Caki2 (cell line): ENCODE measurements around the gene ZNF423. TPM values are rescaled to one million over a fixed set of nuclear protein-coding genes. Genes with fewer than 3 reads are reported as not detected.

Experiments used
- DNase-seq: peaks from one replicate; pipeline ENCODE4 v3.0.0-alpha.2; 2015; ENCODE audit warnings: low read depth
- in situ Hi-C: cut with HindIII; loops from 2 replicates; pipeline ENCODE4 v1.10.0; 2016; ENCODE audit warnings: low sequenced_read_pairs, low pct_unique_long_range_greater_than_20kb, mixed read lengths
- total RNA-seq: library from RNA; depleted of rRNA; stranded (reverse); fragments of >200 nt; shearing (Covaris generic); gene quantifications from 2 replicates; pipeline ENCODE4 v1.2.3, GENCODE V29; 2014; ENCODE audit warnings: low replicate concordance

ZNF423 gene
- total RNA-seq, 1 experiment from 2014 or later, result 0.24 TPM

- DNase-seq, result no peak
- in situ Hi-C loops, result no loop called here
Observed at GRCh38 chr16:49724774-49725173, 131.1 kb downstream of the ZNF423 start.

- DNase-seq, result no peak
- in situ Hi-C loops, result no loop called here
Observed at GRCh38 chr16:49723310-49723709, 132.6 kb downstream of the ZNF423 start.

GRCh38 chr16:49720225-49720624 lies 135.7 kb downstream of the ZNF423 start:
- in situ Hi-C loops, result no loop called here
- DNase-seq, result no peak

GRCh38 chr16:49717689-49718088 lies 138.2 kb downstream of the ZNF423 start:
- no peak for DNase-seq
- in situ Hi-C loops, result no loop called here

- in situ Hi-C loops, result no loop called here
- DNase-seq, result no peak
Observed at GRCh38 chr16:49716339-49716934, 139.5 kb downstream of the ZNF423 start.

- in situ Hi-C loops, result no loop called here
- no peak for DNase-seq
Observed at GRCh38 chr16:49713770-49714169, 142.1 kb downstream of the ZNF423 start.

- in situ Hi-C loops, result no loop called here
- no peak for DNase-seq
Observed at GRCh38 chr16:49712542-49712941, 143.4 kb downstream of the ZNF423 start.

- in situ Hi-C loops, result no loop called here
- DNase-seq, result no peak
Observed at GRCh38 chr16:49712106-49712505, 143.8 kb downstream of the ZNF423 start.

- in situ Hi-C loops, result no loop called here
- no peak for DNase-seq
Observed at GRCh38 chr16:49709057-49709456, 146.9 kb downstream of the ZNF423 start.

- in situ Hi-C loops, result no loop called here
Observed at GRCh38 chr16:49708491-49708890, 147.4 kb downstream of the ZNF423 start.

GRCh38 chr16:49706620-49707355 lies 149.1 kb downstream of the ZNF423 start:
- in situ Hi-C loops, result no loop called here
- DNase-seq, result no peak

More at GRCh38 chr16:49708491-49708890, 147.4 kb downstream of the ZNF423 start:
- DNase-seq, result no peak

- in situ Hi-C loops, result no loop called here
- no peak for DNase-seq
Observed at GRCh38 chr16:49704586-49705155, 151.2 kb downstream of the ZNF423 start.

- DNase-seq, result no peak
- in situ Hi-C loops, result no loop called here
Observed at GRCh38 chr16:49703483-49703882, 152.4 kb downstream of the ZNF423 start.

- DNase-seq, result no peak
- in situ Hi-C loops, result no loop called here
Observed at GRCh38 chr16:49701789-49702494, 154.0 kb downstream of the ZNF423 start.

GRCh38 chr16:49701065-49701685 lies 154.7 kb downstream of the ZNF423 start:
- in situ Hi-C loops, result no loop called here

GRCh38 chr16:49700251-49701064 lies 155.5 kb downstream of the ZNF423 start:
- in situ Hi-C loops, result no loop called here
- no peak for DNase-seq

More at GRCh38 chr16:49701065-49701685, 154.7 kb downstream of the ZNF423 start:
- no peak for DNase-seq

GRCh38 chr16:49699841-49700175 lies 156.1 kb downstream of the ZNF423 start:
- DNase-seq, result no peak
- in situ Hi-C loops, result no loop called here
